Measurements from ENCODE around the gene TCHP. TPM values are rescaled to one million over a fixed set of nuclear protein-coding genes. Genes with fewer than 3 reads are reported as not detected.

The TCHP gene
- total and polyA plus RNA-seq, 2 donors (not counting 1 experiment from before 2014, with no cell fraction given) = 13.4 to 29.4 TPM

DNA sequence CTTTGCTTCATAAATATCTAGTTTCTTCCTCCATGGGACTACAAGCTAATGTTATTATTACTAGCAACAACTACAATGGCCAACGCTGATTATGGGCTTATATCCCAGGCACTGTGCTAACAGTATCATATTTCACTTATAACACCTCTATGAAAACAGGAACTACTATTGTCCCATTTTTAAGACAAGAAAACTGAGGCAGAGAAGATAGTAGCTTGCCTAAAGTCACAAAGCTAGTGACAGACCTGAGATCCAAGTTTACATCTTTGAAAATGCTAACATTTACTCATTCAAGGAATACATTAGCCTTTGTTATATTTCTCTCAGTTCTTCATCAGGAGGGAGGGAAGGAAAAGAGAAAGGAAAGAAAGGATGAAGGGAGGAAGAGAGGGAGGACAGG, 63.3 kb downstream of the TCHP start:
- no peak overlapping the region for H3K9ac ChIP-seq (ENCODE audit: low read length)
- DNase-seq = no peak
- TF ChIP-seq, protein P1, sequence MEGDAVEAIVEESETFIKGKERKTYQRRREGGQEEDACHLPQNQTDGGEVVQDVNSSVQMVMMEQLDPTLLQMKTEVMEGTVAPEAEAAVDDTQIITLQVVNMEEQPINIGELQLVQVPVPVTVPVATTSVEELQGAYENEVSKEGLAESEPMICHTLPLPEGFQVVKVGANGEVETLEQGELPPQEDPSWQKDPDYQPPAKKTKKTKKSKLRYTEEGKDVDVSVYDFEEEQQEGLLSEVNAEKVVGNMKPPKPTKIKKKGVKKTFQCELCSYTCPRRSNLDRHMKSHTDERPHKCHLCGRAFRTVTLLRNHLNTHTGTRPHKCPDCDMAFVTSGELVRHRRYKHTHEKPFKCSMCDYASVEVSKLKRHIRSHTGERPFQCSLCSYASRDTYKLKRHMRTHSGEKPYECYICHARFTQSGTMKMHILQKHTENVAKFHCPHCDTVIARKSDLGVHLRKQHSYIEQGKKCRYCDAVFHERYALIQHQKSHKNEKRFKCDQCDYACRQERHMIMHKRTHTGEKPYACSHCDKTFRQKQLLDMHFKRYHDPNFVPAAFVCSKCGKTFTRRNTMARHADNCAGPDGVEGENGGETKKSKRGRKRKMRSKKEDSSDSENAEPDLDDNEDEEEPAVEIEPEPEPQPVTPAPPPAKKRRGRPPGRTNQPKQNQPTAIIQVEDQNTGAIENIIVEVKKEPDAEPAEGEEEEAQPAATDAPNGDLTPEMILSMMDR (IDR thresholded peaks at IDR 0.05) = no peak
- TF ChIP-seq EZH2 (IDR thresholded peaks at IDR 0.05; ENCODE audit: borderline replicate concordance, insufficient read depth, low read depth, low read length, poor library complexity, severe bottlenecking) = no peak
- intact Hi-C loops (cut with micrococcal nuclease) = no loop called here
- no peak for ATAC-seq (ENCODE audit: low read depth)
- H3K27ac ChIP-seq (ENCODE audit: low read length in 2 of 2) = no peak overlapping the region
- H3K9me3 Mint-ChIP-seq (ENCODE audit: insufficient read depth) = no peaks in the 10 kb centered on the region
- no peak overlapping the region for H3K4me2 ChIP-seq (replicated peaks; ENCODE audit: low read depth, low read length, poor library complexity, severe bottlenecking)
- POLR2A ChIA-PET = no interaction called here
- peaks cover 19% of the 10 kb centered on the region for H4K20me1 ChIP-seq (ENCODE audit: control insufficient read depth, insufficient read depth, low read length, poor library complexity, severe bottlenecking)
- no peak overlapping the region for H3K4me3 ChIP-seq (ENCODE audit: control extremely low read depth in 1 of 5, extremely low read depth in 1 of 5, insufficient read depth in 1 of 5, low read depth in 2 of 5, low read length in 4 of 5)
- no peaks in the 10 kb centered on the region for H3K27me3 Mint-ChIP-seq
- CTCF ChIA-PET = no interaction called here
- no peak overlapping the region for H2AFZ ChIP-seq (ENCODE audit: insufficient read depth, low read depth, low read length, poor library complexity, severe bottlenecking)
- no peaks in the 10 kb centered on the region for H3K9me3 ChIP-seq (ENCODE audit: control extremely low read depth in 1 of 3, control insufficient read depth in 2 of 3, insufficient read depth in 1 of 3, low read length in 2 of 3)
- no peak overlapping the region for H3K4me3 Mint-ChIP-seq
- H3K36me3 ChIP-seq (replicated peaks in 1 of 2; ENCODE audit: control extremely low read depth in 1 of 2, control insufficient read depth in 1 of 2, extremely low read depth in 1 of 2, insufficient read depth in 2 of 2, low read length in 1 of 2) = peaks cover 0 to 88% of the 10 kb centered on the region in 2 experiments
- H3K27me3 ChIP-seq (replicated peaks in 1 of 4; ENCODE audit: control extremely low read depth in 1 of 4, control insufficient read depth in 3 of 4, insufficient read depth in 4 of 4, low read length in 3 of 4) = no peaks in the 10 kb centered on the region
- peaks cover 40% of the 10 kb centered on the region for H3K79me2 ChIP-seq (ENCODE audit: control insufficient read depth, insufficient read depth, low read length)
- H3K4me1 Mint-ChIP-seq = peaks cover 4% of the 10 kb centered on the region
- no peak overlapping the region for H3K27ac Mint-ChIP-seq
- no peaks in the 10 kb centered on the region for H3K4me1 ChIP-seq (ENCODE audit: control insufficient read depth in 2 of 2, insufficient read depth in 2 of 2, low read length in 2 of 2)
- 83% methylated on average over 1 of the region's 1 CpG for WGBS (ENCODE audit: insufficient coverage)

DNA sequence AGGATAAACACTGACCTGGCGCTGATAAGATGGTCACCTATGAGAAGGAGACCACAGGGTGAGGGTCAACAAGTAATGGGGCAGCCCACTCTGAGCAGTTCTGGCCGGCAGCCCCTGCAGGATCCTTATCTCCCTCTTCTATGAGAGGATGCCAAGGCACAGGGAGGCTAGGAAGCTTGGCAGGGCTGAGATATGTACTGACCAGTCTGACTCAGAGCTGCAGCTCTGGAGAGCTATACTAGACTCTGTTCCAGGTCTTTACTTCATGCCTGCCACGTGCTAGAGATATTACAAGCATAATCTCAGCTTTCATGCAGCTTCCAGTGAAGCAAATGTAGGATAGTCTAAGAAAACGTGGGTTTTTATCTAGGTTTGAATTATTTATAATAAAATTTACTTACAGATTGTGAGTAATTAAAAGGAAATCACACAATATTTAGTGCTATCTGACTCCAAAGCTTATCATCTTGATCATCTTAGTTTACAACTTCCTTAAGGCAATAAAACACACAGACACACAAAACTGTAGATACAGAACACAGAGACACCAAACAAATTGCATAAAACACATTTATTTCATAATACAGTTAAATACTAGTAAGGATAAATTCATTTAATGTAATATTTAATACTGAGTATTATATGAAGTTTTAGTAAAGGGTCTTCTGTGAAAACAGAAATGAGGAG, 63.8 kb downstream of the TCHP start:
- Mint-ChIP-seq H3K27me3 (no peaks in the 10 kb centered on the region), H3K4me3 (no peak overlapping the region)
- H3K27ac ChIP-seq (ENCODE audit: low read length in 2 of 2) = no peak overlapping the region

More for the DNA sequence above, 63.8 kb downstream of the TCHP start:
- WGBS (ENCODE audit: insufficient coverage) = 90% methylated on average over 2 of the region's 4 CpGs
- Mint-ChIP-seq H3K27ac (no peak overlapping the region), H3K9me3 (ENCODE audit: insufficient read depth) (no peaks in the 10 kb centered on the region), H3K4me1 (peaks cover 4% of the 10 kb centered on the region)
- DNase-seq = no peak
- Histone ChIP-seq H3K4me3 (ENCODE audit: control extremely low read depth in 1 of 5, extremely low read depth in 1 of 5, insufficient read depth in 1 of 5, low read depth in 2 of 5, low read length in 4 of 5) (no peak overlapping the region), H3K9me3 (ENCODE audit: control extremely low read depth in 1 of 3, control insufficient read depth in 2 of 3, insufficient read depth in 1 of 3, low read length in 2 of 3) (no peaks in the 10 kb centered on the region), H3K79me2 (ENCODE audit: control insufficient read depth, insufficient read depth, low read length) (peaks cover 45% of the 10 kb centered on the region), H3K27me3 (replicated peaks in 1 of 4; ENCODE audit: control extremely low read depth in 1 of 4, control insufficient read depth in 3 of 4, insufficient read depth in 4 of 4, low read length in 3 of 4) (no peaks in the 10 kb centered on the region), H3K36me3 (replicated peaks in 1 of 2; ENCODE audit: control extremely low read depth in 1 of 2, control insufficient read depth in 1 of 2, extremely low read depth in 1 of 2, insufficient read depth in 2 of 2, low read length in 1 of 2) (peaks cover 0 to 88% of the 10 kb centered on the region in 2 experiments), H2AFZ (ENCODE audit: insufficient read depth, low read depth, low read length, poor library complexity, severe bottlenecking) (no peak overlapping the region), H3K4me1 (ENCODE audit: control insufficient read depth in 2 of 2, insufficient read depth in 2 of 2, low read length in 2 of 2) (no peaks in the 10 kb centered on the region), H4K20me1 (ENCODE audit: control insufficient read depth, insufficient read depth, low read length, poor library complexity, severe bottlenecking) (peaks cover 19% of the 10 kb centered on the region), H3K9ac (ENCODE audit: low read length) (no peak overlapping the region), H3K4me2 (replicated peaks; ENCODE audit: low read depth, low read length, poor library complexity, severe bottlenecking) (no peak overlapping the region)
- ChIA-PET CTCF (no interaction called here), POLR2A (no interaction called here)
- intact Hi-C loops (cut with micrococcal nuclease) = no loop called here
- TF ChIP-seq EZH2 (IDR thresholded peaks at IDR 0.05; ENCODE audit: borderline replicate concordance, insufficient read depth, low read depth, low read length, poor library complexity, severe bottlenecking) = no peak
- TF ChIP-seq, protein P1 (IDR thresholded peaks at IDR 0.05) = no peak
- no peak for ATAC-seq (ENCODE audit: low read depth)
